ENCODE measurements around the gene PPTC7.

Gene PPTC7

GRCh38 chr12:110583137-110584059 is at the start of gene PPTC7:
Gene PPTC7 (minus strand): TSS chr12:110583318. CDS start chr12:110583031, 287 bp downstream.
- peak within 1 kb of the TSS; percentile 85 for H3K27ac ChIP-seq
- H3K9me3 ChIP-seq (ENCODE audit: control insufficient read depth, low read length): no peaks in the 10 kb centered on the region
- TF ChIP-seq CTCF (IDR thresholded peaks at IDR 0.05): no peak
- peak within 1 kb of the TSS; percentile 87 for H3K4me2 ChIP-seq (ENCODE audit: low read length)
- H3K9ac ChIP-seq: peak within 1 kb of the TSS; percentile 62
- H3K4me1 ChIP-seq: peaks cover 16% of the 10 kb centered on the region
- no peaks in the 10 kb centered on the region for H3K27me3 ChIP-seq (ENCODE audit: control insufficient read depth, insufficient read depth, low read length)
- H3K36me3 ChIP-seq (ENCODE audit: control insufficient read depth, insufficient read depth, low read length): no peaks in the 10 kb centered on the region
- H3K79me2 ChIP-seq: peaks cover 42% of the 10 kb centered on the region
- peak within 1 kb of the TSS; percentile 79 for H3K4me3 ChIP-seq (ENCODE audit: low read depth, low read length)
- peak within 1 kb of the TSS; percentile 85 for H2AFZ ChIP-seq

GRCh38 chr12:110627500-110628195 is 44.5 kb upstream of the PPTC7 start:
- Histone ChIP-seq H3K4me1 (no peaks in the 10 kb centered on the region), H3K4me2 (ENCODE audit: low read length) (no peak overlapping the region), H3K79me2 (no peaks in the 10 kb centered on the region), H3K36me3 (ENCODE audit: control insufficient read depth, insufficient read depth, low read length) (no peaks in the 10 kb centered on the region), H3K9me3 (ENCODE audit: control insufficient read depth, low read length) (no peaks in the 10 kb centered on the region), H3K27ac (no peak overlapping the region), H3K4me3 (ENCODE audit: low read depth, low read length) (no peak overlapping the region), H2AFZ (no peak overlapping the region), H3K9ac (no peak overlapping the region), H3K27me3 (ENCODE audit: control insufficient read depth, insufficient read depth, low read length) (no peaks in the 10 kb centered on the region)
- no peak for TF ChIP-seq CTCF (IDR thresholded peaks at IDR 0.05)

GRCh38 chr12:110622582-110622981 is 39.5 kb upstream of the PPTC7 start:
- Histone ChIP-seq H3K4me2 (ENCODE audit: low read length) (no peak overlapping the region), H3K79me2 (no peaks in the 10 kb centered on the region), H3K27me3 (ENCODE audit: control insufficient read depth, insufficient read depth, low read length) (no peaks in the 10 kb centered on the region), H3K4me3 (ENCODE audit: low read depth, low read length) (no peak overlapping the region), H2AFZ (no peak overlapping the region), H3K9ac (no peak overlapping the region), H3K4me1 (no peaks in the 10 kb centered on the region), H3K9me3 (ENCODE audit: control insufficient read depth, low read length) (no peaks in the 10 kb centered on the region), H3K27ac (no peak overlapping the region), H3K36me3 (ENCODE audit: control insufficient read depth, insufficient read depth, low read length) (no peaks in the 10 kb centered on the region)
- no peak for TF ChIP-seq CTCF (IDR thresholded peaks at IDR 0.05)

GRCh38 chr12:110619534-110619953 is 36.4 kb upstream of the PPTC7 start:
- H2AFZ ChIP-seq: no peak overlapping the region
- H3K9ac ChIP-seq: no peak overlapping the region
- H3K9me3 ChIP-seq (ENCODE audit: control insufficient read depth, low read length): no peaks in the 10 kb centered on the region
- no peak overlapping the region for H3K27ac ChIP-seq
- no peaks in the 10 kb centered on the region for H3K36me3 ChIP-seq (ENCODE audit: control insufficient read depth, insufficient read depth, low read length)
- H3K4me1 ChIP-seq: peaks cover 5% of the 10 kb centered on the region
- no peak overlapping the region for H3K4me2 ChIP-seq (ENCODE audit: low read length)
- no peak for TF ChIP-seq CTCF (IDR thresholded peaks at IDR 0.05)
- no peak overlapping the region for H3K4me3 ChIP-seq (ENCODE audit: low read depth, low read length)
- H3K27me3 ChIP-seq (ENCODE audit: control insufficient read depth, insufficient read depth, low read length): no peaks in the 10 kb centered on the region
- peaks cover 2% of the 10 kb centered on the region for H3K79me2 ChIP-seq
